ENCODE measurements around the gene TENM3.

DNA sequence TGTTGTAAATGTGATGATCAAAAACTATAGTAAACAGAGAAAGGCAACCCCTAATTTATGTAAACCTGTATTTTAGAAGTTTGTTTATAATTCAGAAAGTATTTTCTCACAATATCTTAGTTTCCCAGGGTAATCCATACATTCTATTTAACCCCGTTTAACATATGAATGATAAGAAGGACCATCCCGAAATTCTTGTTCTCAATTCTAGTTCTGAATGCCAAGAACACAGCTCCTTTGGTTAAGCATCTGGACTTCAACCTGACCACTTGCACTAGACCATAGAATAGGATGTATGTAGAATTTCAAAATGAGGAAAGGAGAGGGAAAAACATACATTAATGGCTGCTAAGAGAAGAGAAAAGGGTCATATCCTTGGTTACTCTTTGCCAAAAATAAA lies 227.0 kb downstream of the TENM3 start:
- TF ChIP-seq, protein P1, sequence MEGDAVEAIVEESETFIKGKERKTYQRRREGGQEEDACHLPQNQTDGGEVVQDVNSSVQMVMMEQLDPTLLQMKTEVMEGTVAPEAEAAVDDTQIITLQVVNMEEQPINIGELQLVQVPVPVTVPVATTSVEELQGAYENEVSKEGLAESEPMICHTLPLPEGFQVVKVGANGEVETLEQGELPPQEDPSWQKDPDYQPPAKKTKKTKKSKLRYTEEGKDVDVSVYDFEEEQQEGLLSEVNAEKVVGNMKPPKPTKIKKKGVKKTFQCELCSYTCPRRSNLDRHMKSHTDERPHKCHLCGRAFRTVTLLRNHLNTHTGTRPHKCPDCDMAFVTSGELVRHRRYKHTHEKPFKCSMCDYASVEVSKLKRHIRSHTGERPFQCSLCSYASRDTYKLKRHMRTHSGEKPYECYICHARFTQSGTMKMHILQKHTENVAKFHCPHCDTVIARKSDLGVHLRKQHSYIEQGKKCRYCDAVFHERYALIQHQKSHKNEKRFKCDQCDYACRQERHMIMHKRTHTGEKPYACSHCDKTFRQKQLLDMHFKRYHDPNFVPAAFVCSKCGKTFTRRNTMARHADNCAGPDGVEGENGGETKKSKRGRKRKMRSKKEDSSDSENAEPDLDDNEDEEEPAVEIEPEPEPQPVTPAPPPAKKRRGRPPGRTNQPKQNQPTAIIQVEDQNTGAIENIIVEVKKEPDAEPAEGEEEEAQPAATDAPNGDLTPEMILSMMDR (tag by site-specific recombination; IDR thresholded peaks at IDR 0.05), result no peak
- TF ChIP-seq ZNF184 (tag by site-specific recombination; IDR thresholded peaks at IDR 0.05), result no peak
- no peak for TF ChIP-seq ZNF138 (tag by site-specific recombination; IDR thresholded peaks at IDR 0.05; ENCODE audit: borderline replicate concordance)
- TF ChIP-seq ZBTB49 (tag by site-specific recombination; IDR thresholded peaks at IDR 0.05; ENCODE audit: low read depth), result no peak
- TF ChIP-seq ZNF791 (tag by site-specific recombination; IDR thresholded peaks at IDR 0.05), result no peak
- no peak for TF ChIP-seq ZNF792 (tag by site-specific recombination; IDR thresholded peaks at IDR 0.05)
- TF ChIP-seq, protein P2, sequence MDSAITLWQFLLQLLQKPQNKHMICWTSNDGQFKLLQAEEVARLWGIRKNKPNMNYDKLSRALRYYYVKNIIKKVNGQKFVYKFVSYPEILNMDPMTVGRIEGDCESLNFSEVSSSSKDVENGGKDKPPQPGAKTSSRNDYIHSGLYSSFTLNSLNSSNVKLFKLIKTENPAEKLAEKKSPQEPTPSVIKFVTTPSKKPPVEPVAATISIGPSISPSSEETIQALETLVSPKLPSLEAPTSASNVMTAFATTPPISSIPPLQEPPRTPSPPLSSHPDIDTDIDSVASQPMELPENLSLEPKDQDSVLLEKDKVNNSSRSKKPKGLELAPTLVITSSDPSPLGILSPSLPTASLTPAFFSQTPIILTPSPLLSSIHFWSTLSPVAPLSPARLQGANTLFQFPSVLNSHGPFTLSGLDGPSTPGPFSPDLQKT (IDR thresholded peaks at IDR 0.05; ENCODE audit: borderline replicate concordance, low read depth, low read length), result no peak
- TF ChIP-seq REST (tag by site-specific recombination; IDR thresholded peaks at IDR 0.05), result no peak
- TF ChIP-seq ZNF664 (tag by site-specific recombination; IDR thresholded peaks at IDR 0.05), result no peak
- no peak for TF ChIP-seq ZNF18 (tag by site-specific recombination; IDR thresholded peaks at IDR 0.05)
- no peak for TF ChIP-seq ZNF121 (tag by site-specific recombination; IDR thresholded peaks at IDR 0.05)
- TF ChIP-seq, protein P3, sequence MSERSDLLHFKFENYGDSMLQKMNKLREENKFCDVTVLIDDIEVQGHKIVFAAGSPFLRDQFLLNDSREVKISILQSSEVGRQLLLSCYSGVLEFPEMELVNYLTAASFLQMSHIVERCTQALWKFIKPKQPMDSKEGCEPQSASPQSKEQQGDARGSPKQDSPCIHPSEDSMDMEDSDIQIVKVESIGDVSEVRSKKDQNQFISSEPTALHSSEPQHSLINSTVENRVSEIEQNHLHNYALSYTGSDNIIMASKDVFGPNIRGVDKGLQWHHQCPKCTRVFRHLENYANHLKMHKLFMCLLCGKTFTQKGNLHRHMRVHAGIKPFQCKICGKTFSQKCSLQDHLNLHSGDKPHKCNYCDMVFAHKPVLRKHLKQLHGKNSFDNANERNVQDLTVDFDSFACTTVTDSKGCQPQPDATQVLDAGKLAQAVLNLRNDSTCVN (tag by site-specific recombination; optimal IDR thresholded peaks at IDR 0.05), result no peak
- TF ChIP-seq ZNF777 (tag by site-specific recombination; IDR thresholded peaks at IDR 0.05; ENCODE audit: borderline replicate concordance), result no peak
- TF ChIP-seq ZNF274 (IDR thresholded peaks at IDR 0.05; ENCODE audit: low read length), result no peak
- TF ChIP-seq ZNF274 (tag by site-specific recombination; IDR thresholded peaks at IDR 0.05; ENCODE audit: borderline replicate concordance), result no peak
